ENCODE measurements around the gene SPRR3.

Gene SPRR3

DNA sequence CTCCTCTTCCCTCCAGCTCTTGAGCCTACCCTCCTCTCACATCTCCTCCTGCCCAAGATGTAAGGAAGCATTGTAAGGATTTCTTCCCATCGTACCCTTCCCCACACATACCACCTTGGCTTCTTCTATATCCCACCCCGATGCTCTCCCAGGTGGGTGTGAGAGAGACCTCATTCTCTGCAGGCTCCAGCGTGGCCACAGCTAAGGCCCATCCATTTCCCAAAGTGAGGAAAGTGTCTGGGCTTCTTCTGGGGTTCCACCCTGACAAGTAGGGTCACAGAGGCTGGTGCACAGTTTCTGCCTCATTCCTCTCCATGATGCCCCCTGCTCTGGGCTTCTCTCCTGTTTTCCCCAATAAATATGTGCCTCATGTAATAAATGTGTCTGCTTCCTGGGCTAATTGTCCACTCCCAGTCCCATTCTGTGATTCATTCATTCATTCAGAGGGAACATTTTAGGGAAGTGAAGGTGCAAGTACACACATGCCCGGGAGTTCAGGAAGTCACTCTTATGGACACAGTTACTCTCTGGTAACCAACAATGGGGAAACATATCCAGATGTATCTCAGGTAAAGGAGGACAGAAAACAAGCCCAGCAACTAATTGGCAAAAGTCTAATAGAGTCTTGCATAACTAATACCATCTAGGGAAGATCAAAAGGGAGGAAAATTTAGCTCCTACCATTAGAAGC is 29.2 kb upstream of the SPRR3 start:
- Mint-ChIP-seq H3K27me3 (peaks cover 16% of the 10 kb centered on the region), H3K4me3 (no peak overlapping the region), H3K4me1 (no peaks in the 10 kb centered on the region), H3K9me3 (no peaks in the 10 kb centered on the region), H3K27ac (no peak overlapping the region), H3K36me3 (no peaks in the 10 kb centered on the region)

DNA sequence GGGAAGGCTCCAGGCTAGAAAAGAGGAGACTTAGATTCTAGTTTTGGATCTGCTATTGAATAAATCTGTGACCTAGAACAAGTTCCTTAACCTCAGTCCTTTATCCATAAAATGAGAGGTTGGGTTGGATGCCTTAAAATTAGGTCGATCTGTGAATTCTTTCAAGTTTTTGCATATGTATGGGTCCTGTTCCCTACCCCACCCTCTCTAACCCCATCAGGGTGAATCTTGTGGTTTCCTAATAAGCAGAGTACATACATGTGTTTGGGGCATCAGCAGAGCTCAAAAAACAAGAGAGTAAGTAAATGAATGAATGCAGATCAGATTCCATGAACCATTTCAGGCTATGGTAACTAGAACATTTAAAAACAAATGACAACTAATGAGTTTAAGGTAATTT is 24.9 kb upstream of the SPRR3 start:
- H3K36me3 Mint-ChIP-seq: no peaks in the 10 kb centered on the region
- H3K9me3 Mint-ChIP-seq: no peaks in the 10 kb centered on the region
- peaks cover 17% of the 10 kb centered on the region for H3K27me3 Mint-ChIP-seq
- no peak overlapping the region for H3K4me3 Mint-ChIP-seq
- no peaks in the 10 kb centered on the region for H3K4me1 Mint-ChIP-seq
- H3K27ac Mint-ChIP-seq: no peak overlapping the region

DNA sequence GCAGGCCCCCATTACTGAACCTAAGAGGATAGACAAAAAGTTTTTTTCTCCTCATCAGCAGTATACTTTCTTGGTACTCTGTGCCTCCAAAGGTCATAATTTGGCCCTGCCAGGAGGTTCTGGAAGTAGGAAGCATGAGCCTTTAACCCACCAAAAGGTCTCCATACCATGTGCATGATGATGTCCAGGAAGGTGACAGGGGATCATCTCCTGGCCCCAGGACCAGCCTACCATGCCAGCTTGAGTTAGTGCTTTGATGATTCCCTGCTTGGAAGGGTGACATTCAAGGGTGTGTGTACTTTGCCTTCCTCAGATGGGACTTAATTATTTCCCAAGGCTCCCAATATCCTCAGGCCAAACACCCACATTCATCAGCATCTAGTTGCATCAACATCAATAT is 23.9 kb upstream of the SPRR3 start:
- no peak overlapping the region for H3K4me3 Mint-ChIP-seq
- H3K4me1 Mint-ChIP-seq: no peaks in the 10 kb centered on the region
- H3K36me3 Mint-ChIP-seq: no peaks in the 10 kb centered on the region
- H3K9me3 Mint-ChIP-seq: no peaks in the 10 kb centered on the region
- no peak overlapping the region for H3K27ac Mint-ChIP-seq
- peaks cover 14% of the 10 kb centered on the region for H3K27me3 Mint-ChIP-seq

DNA sequence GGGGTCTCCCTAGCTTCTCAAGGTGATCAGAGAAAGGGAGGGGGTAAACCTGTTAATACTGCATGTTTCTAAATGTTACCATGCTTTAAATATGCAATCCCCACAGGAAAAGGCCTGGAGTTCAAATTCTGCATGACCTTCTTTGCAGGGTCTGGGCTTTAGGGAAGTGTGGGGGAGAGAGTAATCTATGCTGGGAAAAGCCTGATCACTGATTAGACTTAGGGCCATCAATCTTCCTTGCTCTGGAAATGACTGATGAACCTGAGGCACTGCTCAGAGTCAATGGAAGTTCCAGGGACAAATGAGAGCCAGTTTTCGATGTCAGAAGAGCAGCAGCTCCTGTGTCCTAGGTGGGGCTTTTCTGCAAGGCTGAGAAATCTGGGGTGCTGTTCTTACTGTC is 20.9 kb upstream of the SPRR3 start:
- H3K27me3 Mint-ChIP-seq: peaks cover 19% of the 10 kb centered on the region
- H3K36me3 Mint-ChIP-seq: no peaks in the 10 kb centered on the region
- H3K27ac Mint-ChIP-seq: no peak overlapping the region
- no peak overlapping the region for H3K4me3 Mint-ChIP-seq
- H3K9me3 Mint-ChIP-seq: no peaks in the 10 kb centered on the region
- H3K4me1 Mint-ChIP-seq: no peaks in the 10 kb centered on the region

GRCh38 chr1:152981146-152981871 is 20.2 kb upstream of the SPRR3 start:
- Mint-ChIP-seq H3K4me3 (no peak overlapping the region), H3K36me3 (no peaks in the 10 kb centered on the region), H3K27me3 (peaks cover 23% of the 10 kb centered on the region), H3K27ac (no peak overlapping the region), H3K4me1 (no peaks in the 10 kb centered on the region), H3K9me3 (no peaks in the 10 kb centered on the region)

- H3K27ac Mint-ChIP-seq: no peak overlapping the region
- H3K27me3 Mint-ChIP-seq: peaks cover 25% of the 10 kb centered on the region
- H3K4me3 Mint-ChIP-seq: no peak overlapping the region
- no peaks in the 10 kb centered on the region for H3K4me1 Mint-ChIP-seq
- H3K36me3 Mint-ChIP-seq: no peaks in the 10 kb centered on the region
- H3K9me3 Mint-ChIP-seq: no peaks in the 10 kb centered on the region
Measured at GRCh38 chr1:152982076-152982475, 19.5 kb upstream of the SPRR3 start.

DNA sequence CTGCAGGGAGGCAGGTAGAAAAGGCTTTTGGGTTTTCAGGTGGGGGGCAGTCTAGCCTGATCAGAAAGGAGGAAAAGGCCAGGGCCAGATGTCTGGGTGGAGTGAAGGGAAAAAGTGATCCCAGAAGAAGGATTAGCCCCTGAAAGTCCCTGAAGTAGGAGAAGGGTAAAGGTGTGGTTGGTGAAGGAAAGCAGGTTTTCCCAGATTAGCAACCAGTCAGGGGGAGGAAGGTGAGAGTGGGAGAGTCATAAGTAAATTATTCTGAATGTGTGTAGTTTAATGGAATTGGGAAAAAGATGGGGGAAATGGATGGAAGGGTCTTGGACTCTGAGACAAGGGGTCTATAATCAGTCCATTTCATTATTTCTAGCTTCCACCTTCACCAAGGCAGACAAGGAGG is 18.3 kb upstream of the SPRR3 start:
- H3K27ac Mint-ChIP-seq: no peak overlapping the region
- H3K36me3 Mint-ChIP-seq: no peaks in the 10 kb centered on the region
- no peaks in the 10 kb centered on the region for H3K9me3 Mint-ChIP-seq
- peaks cover 26% of the 10 kb centered on the region for H3K27me3 Mint-ChIP-seq
- no peaks in the 10 kb centered on the region for H3K4me1 Mint-ChIP-seq
- no peak overlapping the region for H3K4me3 Mint-ChIP-seq

DNA sequence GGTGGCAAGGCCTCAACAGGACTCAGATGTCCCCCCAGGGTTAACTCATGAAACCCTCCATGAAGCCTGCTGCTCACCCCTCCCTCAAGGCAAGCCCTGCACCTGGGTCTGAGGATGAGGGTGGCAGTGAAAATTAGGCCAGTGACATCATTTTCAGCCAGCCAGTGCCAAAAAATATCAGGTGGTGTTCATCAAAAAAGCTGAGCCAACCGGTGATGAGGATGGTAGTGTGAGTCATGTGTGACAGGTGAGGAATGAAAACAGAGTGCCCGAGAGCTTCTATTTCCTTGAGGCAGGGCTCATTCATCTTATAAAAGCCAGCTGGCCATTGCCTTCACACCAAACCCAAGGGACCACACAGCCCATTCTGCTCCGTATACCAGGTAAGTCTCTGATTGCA is 17.8 kb upstream of the SPRR3 start, which contains the start of gene SPRR1A:
TSS of gene SPRR1A (plus strand) at position 339 of the 400 bp plus-strand sequence. CDS start 1,150 bp downstream, outside the sequence.
- Mint-ChIP-seq H3K27me3 (peaks cover 26% of the 10 kb centered on the region), H3K4me3 (no peak within 1 kb of the TSS), H3K27ac (no peak within 1 kb of the TSS), H3K4me1 (no peaks in the 10 kb centered on the region), H3K9me3 (no peaks in the 10 kb centered on the region), H3K36me3 (no peaks in the 10 kb centered on the region)

- H3K27me3 Mint-ChIP-seq: peaks cover 23% of the 10 kb centered on the region
- no peak overlapping the region for H3K4me3 Mint-ChIP-seq
- H3K36me3 Mint-ChIP-seq: no peaks in the 10 kb centered on the region
- H3K9me3 Mint-ChIP-seq: no peaks in the 10 kb centered on the region
- no peak overlapping the region for H3K27ac Mint-ChIP-seq
- no peaks in the 10 kb centered on the region for H3K4me1 Mint-ChIP-seq
Measured at GRCh38 chr1:152986578-152986977, 15.0 kb upstream of the SPRR3 start.

GRCh38 chr1:152993186-152993585 is 8.4 kb upstream of the SPRR3 start:
- H3K27me3 Mint-ChIP-seq: peaks cover 7% of the 10 kb centered on the region
- H3K36me3 Mint-ChIP-seq: no peaks in the 10 kb centered on the region
- H3K9me3 Mint-ChIP-seq: no peaks in the 10 kb centered on the region
- H3K4me1 Mint-ChIP-seq: no peaks in the 10 kb centered on the region
- H3K27ac Mint-ChIP-seq: no peak overlapping the region
- H3K4me3 Mint-ChIP-seq: no peak overlapping the region

DNA sequence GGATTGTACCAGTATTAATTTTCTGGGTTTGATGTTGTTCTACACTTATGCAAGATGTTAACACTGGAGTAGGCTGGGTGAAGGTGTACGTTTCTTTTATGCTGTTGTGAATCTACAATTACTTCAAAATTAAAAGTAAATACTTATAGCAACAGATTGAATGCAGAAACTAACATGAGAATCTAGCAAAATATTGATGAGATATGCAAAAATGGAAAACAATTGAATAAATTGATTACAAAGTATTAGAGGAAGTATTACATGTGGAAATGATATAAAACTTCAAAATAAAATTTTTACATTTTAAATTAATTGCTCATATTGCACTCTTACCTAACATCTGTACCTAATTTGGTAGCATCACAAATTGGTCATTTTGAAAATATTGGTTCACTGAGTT is 5.7 kb upstream of the SPRR3 start:
- H3K36me3 Mint-ChIP-seq: no peaks in the 10 kb centered on the region
- H3K27ac Mint-ChIP-seq: no peak overlapping the region
- H3K4me1 Mint-ChIP-seq: no peaks in the 10 kb centered on the region
- H3K4me3 Mint-ChIP-seq: no peak overlapping the region
- H3K9me3 Mint-ChIP-seq: no peaks in the 10 kb centered on the region
- peaks cover 11% of the 10 kb centered on the region for H3K27me3 Mint-ChIP-seq

- Mint-ChIP-seq H3K9me3 (no peaks in the 10 kb centered on the region), H3K27ac (no peak overlapping the region), H3K4me3 (no peak overlapping the region), H3K27me3 (peaks cover 13% of the 10 kb centered on the region), H3K4me1 (no peaks in the 10 kb centered on the region), H3K36me3 (no peaks in the 10 kb centered on the region)
Measured at GRCh38 chr1:152996633-152997400, 4.7 kb upstream of the SPRR3 start.

- no peak overlapping the region for H3K4me3 Mint-ChIP-seq
- H3K36me3 Mint-ChIP-seq: no peaks in the 10 kb centered on the region
- no peaks in the 10 kb centered on the region for H3K9me3 Mint-ChIP-seq
- H3K27me3 Mint-ChIP-seq: peaks cover 13% of the 10 kb centered on the region
- no peaks in the 10 kb centered on the region for H3K4me1 Mint-ChIP-seq
- H3K27ac Mint-ChIP-seq: no peak overlapping the region
Measured at GRCh38 chr1:152997901-152998300, 3.6 kb upstream of the SPRR3 start.

GRCh38 chr1:152998476-152998875 is 3.1 kb upstream of the SPRR3 start:
- Mint-ChIP-seq H3K9me3 (no peaks in the 10 kb centered on the region), H3K27ac (no peak overlapping the region), H3K4me3 (no peak overlapping the region), H3K27me3 (peaks cover 13% of the 10 kb centered on the region), H3K36me3 (no peaks in the 10 kb centered on the region), H3K4me1 (no peaks in the 10 kb centered on the region)

DNA sequence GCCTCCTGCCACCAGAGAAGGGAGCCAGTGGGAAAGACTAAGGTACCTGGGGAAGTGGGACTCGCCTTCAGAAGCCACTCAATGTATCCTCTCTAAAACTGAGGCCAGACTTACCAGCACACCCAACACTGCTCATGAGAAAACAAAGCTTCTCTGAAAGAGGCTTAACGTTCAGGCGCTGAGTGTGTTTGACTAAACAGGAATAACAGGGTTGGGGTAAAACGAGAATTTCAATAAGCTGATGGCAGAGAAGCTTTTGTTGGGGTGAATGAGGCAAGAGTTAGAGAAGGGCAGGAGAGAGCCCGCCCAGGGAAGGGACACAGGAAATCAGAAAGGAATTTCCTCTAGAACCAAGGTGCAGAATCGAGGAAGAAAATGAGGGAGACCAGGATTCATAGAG is 1.7 kb upstream of the SPRR3 start:
- no peaks in the 10 kb centered on the region for H3K4me1 Mint-ChIP-seq
- H3K27ac Mint-ChIP-seq: no peak overlapping the region
- no peak overlapping the region for H3K4me3 Mint-ChIP-seq
- H3K36me3 Mint-ChIP-seq: no peaks in the 10 kb centered on the region
- H3K27me3 Mint-ChIP-seq: peaks cover 13% of the 10 kb centered on the region
- H3K9me3 Mint-ChIP-seq: no peaks in the 10 kb centered on the region

GRCh38 chr1:153000294-153000693 is 1.3 kb upstream of the SPRR3 start:
- Mint-ChIP-seq H3K36me3 (no peaks in the 10 kb centered on the region), H3K4me1 (no peaks in the 10 kb centered on the region), H3K4me3 (no peak overlapping the region), H3K27ac (no peak overlapping the region), H3K9me3 (no peaks in the 10 kb centered on the region), H3K27me3 (peaks cover 11% of the 10 kb centered on the region)
